Gastrocnemius medialis (tissue), 4 donors: ENCODE results near the gene RAB12. TPM values are rescaled to one million over a fixed set of nuclear protein-coding genes. Genes with fewer than 3 reads are reported as not detected.
"Not testable (repeated sequence)": the region's sequence is repeated elsewhere in the genome, so short reads cannot be mapped to it uniquely, and the experiment has no call there.

Experiments
- ATAC-seq, 2 donors: fragments of 150-250 bp; one replicate each; pipeline ENCODE4 v1.9.1; 2016
- DNase-seq, 2 donors: peaks; one replicate each; pipeline ENCODE4 v3.0.0-alpha.2; 2019
- H3K27ac ChIP-seq, 4 donors: fragments of 200-600 bp; sonication (generic); 1 replicate in 1 of 4; 2 replicates in 3 of 4; pipeline ENCODE4 v1.5.1; 2016 to 2018; ENCODE audit warnings: mild to moderate bottlenecking in 2 of 4, moderate library complexity in 1 of 4
- H3K27me3 ChIP-seq, 3 donors: fragments of 200-600 bp; sonication (generic) in 2 of 3; 1 replicate in 1 of 3; 2 replicates in 2 of 3; pipeline versions ENCODE4 v1.5.1 to v1.6.0; 2016 to 2019; ENCODE audit warnings: mild to moderate bottlenecking in 1 of 3, moderate library complexity in 1 of 3
- H3K36me3 ChIP-seq, 2 donors: fragments of 200-600 bp; sonication (generic) in 1 of 2; one replicate each; pipeline ENCODE4 v1.5.1; 2017 to 2018
- H3K4me1 ChIP-seq, 2 donors: fragments of 200-600 bp; sonication (generic) in 1 of 2; one replicate each; pipeline ENCODE4 v1.5.1; 2016 to 2017; ENCODE audit warnings: mild to moderate bottlenecking in 2 of 2
- H3K4me3 ChIP-seq, 4 donors: fragments of 200-600 bp; sonication (generic) in 3 of 4; 1 replicate in 1 of 4; 2 replicates in 3 of 4; pipeline ENCODE4 v1.5.1; 2016 to 2019; ENCODE audit warnings: mild to moderate bottlenecking in 2 of 4
- H3K9me3 ChIP-seq, 3 donors: fragments of 200-600 bp; sonication (generic) in 2 of 3; 1 replicate in 1 of 3; 2 replicates in 2 of 3; pipeline ENCODE4 v1.5.1; 2016 to 2019
- CTCF ChIP-seq, 5 experiments: fragments of 450-650 bp in 3 of 5; fragments of 200-600 bp in 2 of 5; sonication (generic) in 2 of 5; IDR thresholded peaks in 4 of 5; conservative IDR thresholded peaks in 1 of 5; 1 replicate in 4 of 5; 2 replicates in 1 of 5; pipeline ENCODE4 v1.5.1; 2016 to 2019; ENCODE audit warnings: antibody characterized with exemption in 5 of 5, mild to moderate bottlenecking in 3 of 5, moderate library complexity in 3 of 5
- POLR2A ChIP-seq, 2 donors: fragments of 450-650 bp; IDR thresholded peaks; one replicate each; pipeline ENCODE4 v1.6.1; 2017; ENCODE audit warnings: antibody characterized with exemption in 2 of 2, mild to moderate bottlenecking in 2 of 2, moderate library complexity in 2 of 2
- in situ Hi-C, 4 donors: fragments of 200-750 bp; cut with MboI; loops; one replicate each; pipeline versions ENCODE4 v1.15.0 to v1.8.0; 2017; ENCODE audit warnings: low sequenced_read_pairs in 4 of 4
- intact Hi-C: fragments of 100-400 bp; cut with DNase I; formaldehyde crosslinking; loops from one replicate; pipeline ENCODE4 v1.15.1; 2023; ENCODE audit warnings: low total_unique reads
- total RNA-seq, 4 donors: library from RNA; depleted of rRNA; stranded (reverse); fragments of >200 nt; gene quantifications; one replicate each; pipeline versions ENCODE4 v1.1.0 to v1.2.3, GENCODE V29; 2016

RAB12 gene
- total RNA-seq, 4 donors from 2014 or later = 152 to 243 (median 213) TPM

GRCh38 chr18:8619835-8620577, 10.8 kb downstream of the RAB12 start:
- ATAC-seq (no peak), DNase-seq (no peak)
- intact Hi-C loops (loop anchor here (10.0 kb wide), 1 partner anchor 1875 kb away; no protein-coding TSS in a partner anchor), in situ Hi-C loops (loop anchor here in 1 of 4 donors (25.0 kb wide), 1 partner anchor 1383 kb away; the partner anchor contains the start of gene LRRC30)
- peak overlapping the region; percentile 83 to 92 (median 90) for H3K27ac ChIP-seq
- H3K9me3 ChIP-seq = no peaks in the 10 kb centered on the region
- TF ChIP-seq CTCF (IDR thresholded peaks at IDR 0.05 in 4 of 5, conservative IDR thresholded peaks at IDR 0.05 in 1 of 5) = no peak
- no peak for TF ChIP-seq POLR2A (IDR thresholded peaks at IDR 0.05)
- H3K4me3 ChIP-seq = no peak overlapping the region
- H3K4me1 ChIP-seq = peaks cover 91 to 96% of the 10 kb centered on the region in 2 donors
- H3K27me3 ChIP-seq = no peaks in the 10 kb centered on the region
- no peaks in the 10 kb centered on the region for H3K36me3 ChIP-seq

DNA sequence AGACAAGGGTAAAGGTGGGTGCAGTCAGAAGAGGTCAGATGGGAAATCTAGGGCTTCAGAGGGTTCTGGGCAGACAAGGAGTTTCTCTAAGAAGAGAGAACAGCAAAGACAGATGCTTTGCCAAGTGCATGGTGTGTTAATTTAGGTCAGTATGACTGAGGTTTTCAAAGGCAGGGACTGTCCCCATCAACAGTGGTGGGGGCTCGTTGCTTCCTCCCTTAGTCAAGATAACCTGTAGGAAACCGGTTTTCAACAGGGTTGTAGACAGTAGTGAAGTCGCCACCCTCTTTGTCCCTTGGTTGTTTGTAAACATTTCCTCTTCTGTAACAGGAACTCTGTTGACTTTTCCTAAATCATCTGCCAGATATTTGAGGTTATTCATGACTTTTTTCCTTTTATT, 11.6 kb downstream of the RAB12 start:
- no peak for DNase-seq
- H3K4me3 ChIP-seq = peak overlapping the region in 2 of 4 donors; percentile 6 to 19
- in situ Hi-C loops = loop anchor here in 1 of 4 donors (25.0 kb wide), 1 partner anchor 1384 kb away; the partner anchor contains the start of gene LRRC30
- peaks cover 90 to 94% of the 10 kb centered on the region in 2 donors for H3K4me1 ChIP-seq
- TF ChIP-seq POLR2A (IDR thresholded peaks at IDR 0.05) = no peak
- no peak for TF ChIP-seq CTCF (IDR thresholded peaks at IDR 0.05 in 4 of 5, conservative IDR thresholded peaks at IDR 0.05 in 1 of 5)
- intact Hi-C loops = no loop called here
- peak in 1 of 2 donors; percentile 16 for ATAC-seq
- H3K36me3 ChIP-seq = no peaks in the 10 kb centered on the region
- H3K27ac ChIP-seq = peak overlapping the region; percentile 83 to 90 (median 88)
- H3K9me3 ChIP-seq = no peaks in the 10 kb centered on the region
- H3K27me3 ChIP-seq = no peaks in the 10 kb centered on the region

- H3K36me3 ChIP-seq, ATAC-seq, H3K9me3 ChIP-seq, H3K4me3 ChIP-seq, H3K27me3 ChIP-seq, DNase-seq: not testable (repeated sequence)
- in situ Hi-C loops (loop anchor here in 1 of 4 donors (25.0 kb wide), 1 partner anchor 1385 kb away; the partner anchor contains the start of gene LRRC30), intact Hi-C loops (loop anchor here (2.0 kb wide), 1 partner anchor 14 kb away; the partner anchor contains the start of gene RAB12)
- Histone ChIP-seq H3K27ac (peak overlapping the region; percentile 83 to 90 (median 88)), H3K4me1 (peaks cover 91 to 94% of the 10 kb centered on the region in 2 donors)
These were observed 13.4 kb downstream of the RAB12 start for GRCh38 chr18:8622625-8623024.

DNA sequence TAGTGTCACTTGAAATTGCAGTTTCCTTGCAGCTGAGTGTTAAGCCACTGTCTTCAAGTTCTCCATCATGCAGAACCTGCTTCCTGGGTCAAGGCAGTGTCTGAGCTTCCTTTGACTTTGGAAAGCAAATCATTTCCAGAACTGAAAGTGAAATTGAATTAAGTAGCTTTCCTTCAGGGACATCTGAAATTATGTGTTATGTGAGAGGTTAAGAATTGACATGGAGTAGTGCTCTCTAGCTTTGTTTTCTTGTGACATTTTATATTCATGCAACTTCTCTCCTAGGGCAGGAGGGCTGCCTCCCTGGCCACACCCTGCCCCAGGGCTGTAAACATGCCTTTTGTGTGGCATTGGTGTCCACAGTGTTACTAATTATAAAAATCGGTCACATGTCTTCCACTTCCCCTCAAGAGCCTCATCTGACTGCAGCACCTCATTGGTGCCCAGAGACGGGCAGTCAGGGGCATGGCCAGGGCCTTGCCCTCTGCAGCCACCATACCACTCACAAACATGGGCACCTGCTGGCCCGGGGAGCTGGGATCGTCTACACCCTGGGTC, 14.4 kb downstream of the RAB12 start:
- peak; percentile 71 to 78 for DNase-seq
- peak overlapping the region; percentile 83 to 90 (median 88) for H3K27ac ChIP-seq
- H3K9me3 ChIP-seq = no peaks in the 10 kb centered on the region
- intact Hi-C loops = loop anchor here (2.0 kb wide), 1 partner anchor 15 kb away; the partner anchor contains the start of gene RAB12
- peaks cover 94 to 96% of the 10 kb centered on the region in 2 donors for H3K4me1 ChIP-seq
- no peaks in the 10 kb centered on the region for H3K27me3 ChIP-seq
- no peaks in the 10 kb centered on the region for H3K36me3 ChIP-seq
- in situ Hi-C loops = loop anchor here in 1 of 4 donors (25.0 kb wide), 1 partner anchor 1386 kb away; the partner anchor contains the start of gene LRRC30
- peak; percentile 83 to 88 for ATAC-seq
- TF ChIP-seq POLR2A (IDR thresholded peaks at IDR 0.05) (peak; percentile 88 to 98), CTCF (IDR thresholded peaks at IDR 0.05 in 4 of 5, conservative IDR thresholded peaks at IDR 0.05 in 1 of 5) (no peak)
- peak overlapping the region; percentile 13 to 29 (median 24) for H3K4me3 ChIP-seq
